Measurements from ENCODE around the gene ATAD3A.

DNA sequence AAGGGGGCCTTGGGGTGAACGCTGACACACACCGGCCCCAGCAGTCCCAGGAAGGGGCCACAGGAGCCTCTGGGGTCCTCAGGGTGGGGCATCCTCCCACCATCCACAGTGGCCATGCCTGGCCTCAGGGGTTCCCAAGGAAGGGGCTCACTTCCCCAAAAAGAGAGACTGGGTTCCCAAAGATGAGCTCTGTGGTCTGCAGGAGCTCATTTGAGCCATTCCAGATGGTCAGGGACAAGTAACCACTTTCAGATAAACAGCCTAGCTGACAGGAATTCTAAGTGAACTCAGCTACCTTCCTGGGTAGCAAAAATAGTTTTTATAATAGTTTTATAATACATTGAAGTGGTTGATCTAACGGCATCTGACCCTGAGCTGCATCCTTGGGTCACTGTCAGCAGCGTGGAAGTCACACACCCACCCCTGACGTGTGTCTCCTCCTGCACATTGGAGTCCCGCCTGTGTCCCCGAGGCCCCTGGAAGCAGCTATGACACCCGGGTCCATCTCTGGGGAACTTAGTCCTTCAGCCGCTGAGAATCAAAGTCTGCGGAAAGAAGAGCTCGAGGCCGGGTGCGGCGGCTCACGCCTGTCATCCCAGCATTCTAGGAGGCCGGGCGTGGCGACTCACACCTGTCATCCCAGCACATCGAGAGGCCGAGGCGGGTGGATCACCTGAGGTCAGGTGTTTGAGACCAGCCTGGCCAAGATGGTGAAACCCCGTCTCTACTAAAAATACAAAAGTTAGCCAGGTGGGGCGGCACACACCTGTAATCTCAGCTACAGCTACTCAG, 34.2 kb downstream of the ATAD3A start:
- TF ChIP-seq, protein P1, sequence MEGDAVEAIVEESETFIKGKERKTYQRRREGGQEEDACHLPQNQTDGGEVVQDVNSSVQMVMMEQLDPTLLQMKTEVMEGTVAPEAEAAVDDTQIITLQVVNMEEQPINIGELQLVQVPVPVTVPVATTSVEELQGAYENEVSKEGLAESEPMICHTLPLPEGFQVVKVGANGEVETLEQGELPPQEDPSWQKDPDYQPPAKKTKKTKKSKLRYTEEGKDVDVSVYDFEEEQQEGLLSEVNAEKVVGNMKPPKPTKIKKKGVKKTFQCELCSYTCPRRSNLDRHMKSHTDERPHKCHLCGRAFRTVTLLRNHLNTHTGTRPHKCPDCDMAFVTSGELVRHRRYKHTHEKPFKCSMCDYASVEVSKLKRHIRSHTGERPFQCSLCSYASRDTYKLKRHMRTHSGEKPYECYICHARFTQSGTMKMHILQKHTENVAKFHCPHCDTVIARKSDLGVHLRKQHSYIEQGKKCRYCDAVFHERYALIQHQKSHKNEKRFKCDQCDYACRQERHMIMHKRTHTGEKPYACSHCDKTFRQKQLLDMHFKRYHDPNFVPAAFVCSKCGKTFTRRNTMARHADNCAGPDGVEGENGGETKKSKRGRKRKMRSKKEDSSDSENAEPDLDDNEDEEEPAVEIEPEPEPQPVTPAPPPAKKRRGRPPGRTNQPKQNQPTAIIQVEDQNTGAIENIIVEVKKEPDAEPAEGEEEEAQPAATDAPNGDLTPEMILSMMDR (IDR thresholded peaks at IDR 0.05): no peak
- TF ChIP-seq POLR2A (IDR thresholded peaks at IDR 0.05): no peak
